Head of caudate nucleus (tissue), 42 donors: Measurements from ENCODE around the gene OR1F1.
"Not testable (repeated sequence)": the region's sequence is repeated elsewhere in the genome, so short reads cannot be mapped to it uniquely, and the experiment has no call there.

Experiments
- DNase-seq, 42 donors: peaks; one replicate each; pipeline versions ENCODE4 v3.0.0 to v3.0.0-alpha.2; 2020 to 2021; ENCODE audit warnings: mixed read lengths in 7 of 42
- intact Hi-C: fragments of 100-400 bp; cut with DNase I; formaldehyde crosslinking; loops from one replicate; pipeline ENCODE4 v1.15.0; 2022

The OR1F1 gene

GRCh38 chr16:3170440-3171180, 17.4 kb upstream of the OR1F1 start:
- intact Hi-C loops, result no loop called here
- DNase-seq, result no peak

DNA sequence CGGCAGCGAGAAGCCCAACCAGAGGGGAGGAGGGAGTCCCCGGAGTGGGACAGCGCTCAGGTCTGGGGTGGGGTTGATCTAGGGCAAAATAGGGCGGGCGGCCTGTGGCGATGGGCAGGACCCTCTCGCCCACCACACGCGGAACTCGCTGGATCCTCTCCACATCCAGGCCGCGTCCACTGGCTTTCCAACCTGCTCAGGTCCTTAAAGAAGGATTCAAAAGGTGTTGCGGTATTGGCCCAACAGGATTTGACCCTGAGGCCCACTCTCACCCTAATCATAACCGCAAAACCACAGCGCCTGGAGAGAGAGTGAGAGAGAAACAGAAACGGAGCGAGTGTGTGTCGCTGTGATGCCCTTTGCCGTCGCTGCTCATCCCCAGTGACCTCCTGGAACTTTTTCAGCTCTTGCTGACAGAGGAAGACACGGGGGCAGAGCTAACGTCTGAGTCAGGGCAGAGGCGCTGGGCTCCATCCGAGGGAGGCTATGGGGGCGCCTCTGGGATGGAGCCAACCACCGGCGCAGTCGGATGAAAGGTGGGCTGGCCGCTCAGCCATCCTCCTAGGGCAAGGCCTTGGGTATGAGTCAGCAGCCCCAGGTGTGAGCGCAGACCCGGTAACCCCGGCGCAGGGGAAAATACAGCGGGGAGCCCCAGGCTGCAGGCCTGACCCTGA, 16.7 kb upstream of the OR1F1 start:
- DNase-seq, result peak in 13 of 42 donors; percentile 18 to 69 (median 44)

DNA sequence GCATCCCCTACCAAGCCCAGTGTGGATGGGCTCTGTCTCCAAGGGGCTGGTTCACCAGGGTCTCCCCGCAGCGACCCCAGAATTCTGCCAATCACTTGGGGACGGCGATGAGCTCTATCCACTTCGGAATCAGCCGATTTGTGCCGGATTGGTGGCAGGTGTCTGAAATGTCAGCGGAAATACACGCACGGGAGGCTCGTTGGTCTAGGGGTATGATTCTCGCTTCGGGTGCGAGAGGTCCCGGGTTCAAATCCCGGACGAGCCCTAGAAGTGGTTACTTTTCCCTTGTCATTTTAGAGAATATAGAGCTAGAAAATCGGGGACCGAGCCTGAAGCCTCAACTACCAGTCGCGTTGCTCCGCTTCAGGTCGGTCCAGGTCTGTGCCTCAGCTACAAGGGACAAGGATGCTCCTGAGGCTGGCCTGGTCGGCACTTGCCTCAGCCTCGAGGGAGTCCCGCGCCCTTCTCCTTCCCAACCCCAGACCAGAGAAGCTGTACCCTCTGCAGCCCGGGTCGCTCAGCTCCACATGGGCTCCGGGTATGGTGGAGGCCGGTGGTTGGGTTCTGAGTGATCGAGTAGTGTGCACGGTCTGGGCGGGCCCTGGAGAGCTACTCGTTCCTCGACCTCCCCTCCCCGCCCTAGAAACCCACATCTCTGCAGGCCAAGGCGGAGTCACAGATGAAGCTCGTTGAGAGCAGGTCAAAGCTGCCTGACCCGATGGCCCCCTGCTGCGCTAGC, 16.0 kb upstream of the OR1F1 start:
- intact Hi-C loops, result no loop called here
- DNase-seq, result peak in 8 of 42 donors; percentile 23 to 62 (median 42)

More for the DNA sequence above, 16.7 kb upstream of the OR1F1 start:
- intact Hi-C loops, result no loop called here

DNA sequence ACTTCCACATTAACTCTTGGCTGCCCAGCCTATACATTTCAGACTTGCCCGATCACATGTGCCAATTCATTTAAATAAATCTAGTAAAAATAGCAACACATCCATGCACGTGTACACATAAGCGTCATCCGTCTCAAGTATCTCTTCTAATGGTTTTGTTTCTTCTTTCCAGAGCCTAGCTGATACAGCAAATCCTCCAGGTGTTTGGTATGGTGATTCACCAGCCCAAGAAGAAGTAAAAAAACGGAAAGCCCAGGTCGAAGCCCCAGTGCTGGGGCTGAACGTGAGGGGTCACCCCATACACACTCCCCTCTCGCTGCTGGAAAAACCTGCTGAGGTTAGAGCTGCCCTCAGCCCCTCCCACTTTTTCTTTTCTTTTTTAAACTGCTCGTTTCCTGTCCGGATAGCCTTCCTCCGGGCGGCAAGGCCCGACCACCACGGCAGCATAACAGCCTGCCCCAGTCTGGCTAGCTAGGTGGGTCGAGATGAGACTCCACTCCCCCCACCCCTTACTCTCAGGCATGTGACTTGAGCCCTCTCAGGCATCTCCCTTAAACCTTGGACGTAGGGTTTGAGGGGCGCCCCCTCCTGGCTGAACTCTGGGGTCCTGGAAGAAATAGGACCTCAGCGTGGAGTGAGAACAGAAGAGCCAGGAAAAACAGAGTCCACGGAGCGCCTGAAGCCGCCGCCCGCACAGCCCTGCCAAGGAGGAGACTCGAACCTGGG, 13.9 kb upstream of the OR1F1 start:
- intact Hi-C loops, result no loop called here
- no peak for DNase-seq

- intact Hi-C loops, result no loop called here
- DNase-seq, result no peak
Measured at GRCh38 chr16:3174618-3175148, 13.3 kb upstream of the OR1F1 start.

DNA sequence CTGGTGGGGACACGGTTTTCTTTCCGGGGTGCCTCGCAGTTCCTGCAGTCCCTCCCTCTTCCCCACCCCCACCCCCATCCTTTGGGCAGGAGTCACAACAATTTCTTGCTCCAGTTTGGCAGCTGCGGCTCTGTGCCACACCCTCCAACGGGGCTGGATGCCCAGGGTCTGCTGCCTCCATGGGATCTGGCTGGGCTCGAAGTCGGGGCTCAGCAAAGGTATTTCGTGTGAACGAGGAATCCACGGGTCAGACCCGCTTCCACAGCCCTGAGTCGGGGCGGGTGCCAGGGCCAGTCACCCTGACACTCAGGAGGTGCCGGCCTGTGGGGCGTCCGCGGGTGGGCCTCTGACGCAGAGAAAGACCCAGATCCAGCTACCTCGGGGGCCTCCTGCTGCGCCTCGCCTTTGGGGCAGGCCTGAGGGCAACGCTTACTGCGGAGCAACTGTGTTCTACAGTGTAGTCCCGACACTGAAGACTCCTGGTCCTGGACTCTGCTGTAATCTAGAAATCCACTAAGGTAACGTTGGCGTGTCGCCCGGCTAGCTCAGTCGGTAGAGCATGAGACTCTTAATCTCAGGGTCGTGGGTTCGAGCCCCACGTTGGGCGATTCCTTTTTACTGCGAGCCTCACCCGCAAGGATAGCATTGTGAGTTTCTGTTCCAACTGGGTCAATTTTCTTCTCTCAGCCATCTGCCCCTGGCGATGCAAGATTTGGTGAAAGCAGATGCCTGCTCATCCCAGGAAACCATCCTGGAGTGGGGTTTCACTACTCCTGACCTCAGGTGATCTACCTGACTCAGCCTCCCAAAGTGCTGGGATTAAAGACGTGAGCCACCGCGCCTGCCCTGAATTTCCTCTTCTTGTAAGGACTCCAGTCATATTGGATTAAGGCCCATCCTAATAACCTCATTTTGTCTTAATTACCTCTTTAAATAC, 12.6 kb upstream of the OR1F1 start:
- intact Hi-C loops, result no loop called here
- DNase-seq, result peak in 2 of 42 donors; percentile 22 to 30

DNA sequence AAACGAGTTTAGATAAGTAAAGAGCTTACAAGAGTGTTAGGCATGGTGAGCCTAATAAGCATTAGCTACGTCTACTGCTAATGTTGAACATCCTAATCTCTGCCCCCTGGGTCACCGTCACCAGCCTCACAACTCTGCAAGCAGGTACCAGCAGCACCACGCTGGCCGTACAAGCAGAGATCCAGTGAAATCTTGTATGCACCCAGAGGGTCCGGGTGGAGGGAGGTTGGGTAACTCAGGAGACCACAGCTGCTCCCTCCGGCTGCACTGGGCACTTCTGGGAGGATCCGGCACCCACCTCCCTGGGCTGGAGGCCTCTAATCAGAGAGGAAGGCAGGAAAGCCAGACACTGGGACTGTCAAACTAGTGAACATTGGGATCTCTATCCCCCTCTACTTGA, 8.4 kb upstream of the OR1F1 start:
- DNase-seq, result no peak
- intact Hi-C loops, result no loop called here

DNA sequence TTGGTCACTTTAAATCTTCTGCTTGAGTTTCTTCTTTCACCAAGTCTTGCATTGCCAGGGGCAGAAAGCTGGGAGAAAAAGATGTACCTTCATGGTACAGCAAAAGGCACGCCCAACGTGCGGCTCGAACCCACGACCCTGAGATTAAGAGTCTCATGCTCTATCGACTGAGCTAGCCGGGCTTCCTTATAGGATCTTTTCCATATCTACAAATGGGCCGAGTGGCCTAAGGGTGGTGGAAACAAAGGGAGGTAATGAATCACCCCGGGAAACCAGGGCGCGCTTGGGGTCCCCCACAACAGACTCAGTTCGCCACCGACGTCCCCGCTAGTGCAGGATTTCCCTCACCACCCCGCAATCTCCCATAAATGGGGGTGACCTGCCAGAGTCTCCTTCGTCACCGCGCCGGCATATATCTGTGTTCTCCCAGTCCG, 7.5 kb upstream of the OR1F1 start:
- intact Hi-C loops, result no loop called here
- DNase-seq, result no peak

- intact Hi-C loops, DNase-seq: not testable (repeated sequence)
Measured at GRCh38 chr16:3182293-3182607, 5.8 kb upstream of the OR1F1 start.

- intact Hi-C loops, result no loop called here
- DNase-seq, result peak in 12 of 42 donors; percentile 9 to 74 (median 43)
Measured at GRCh38 chr16:3182608-3183444, 5.2 kb upstream of the OR1F1 start.

GRCh38 chr16:3183445-3184139, 4.4 kb upstream of the OR1F1 start:
- intact Hi-C loops, result no loop called here
- no peak for DNase-seq

GRCh38 chr16:3186946-3187690, 886 bp upstream of the OR1F1 start:
- no peak for DNase-seq
- intact Hi-C loops, result no loop called here

GRCh38 chr16:3188675-3188924, 596 bp downstream of the OR1F1 start:
- DNase-seq, result no peak
- intact Hi-C loops, result no loop called here

GRCh38 chr16:3188925-3189825, 1.2 kb downstream of the OR1F1 start:
- intact Hi-C loops, result no loop called here
- peak in 27 of 42 donors; percentile 10 to 67 (median 33) for DNase-seq

- intact Hi-C loops, result no loop called here
- DNase-seq, result no peak
Measured at GRCh38 chr16:3189869-3190268, 1.9 kb downstream of the OR1F1 start.
